Activated B cell treated with CpG ODN at 0.5 μM for 24 hours (primary cell): ENCODE measurements around the gene TH. TPM values are rescaled to one million over a fixed set of nuclear protein-coding genes. Genes with fewer than 3 reads are reported as not detected.

Experiments used
- ATAC-seq: fragments of 200-7000 bp; cut with Tn5 transposase; one replicate; pipeline ENCODE4 v1.10.0; 2021; ENCODE audit warnings: low read depth, mild to moderate bottlenecking, moderate library complexity
- CTCF ChIA-PET: fragments of 350-600 bp; sonication (Branson Sonifier 250); formaldehyde crosslinking; loops from one replicate; lab custom pipeline; 2021; ENCODE audit warnings: antibody characterized with exemption; lab: Charles Lee
- POLR2A ChIA-PET: fragments of 350-600 bp; sonication (Branson Sonifier 250); formaldehyde crosslinking; loops from one replicate; lab custom pipeline; 2021; ENCODE audit warnings: antibody characterized with exemption; lab: Charles Lee
- DNase-seq: peaks from one replicate; pipeline ENCODE4 v3.0.0; 2022
- H3K27ac Mint-ChIP-seq: one replicate; pipeline ENCODE4 v1.8.0; 2020; ENCODE audit warnings: mixed read lengths
- H3K27me3 Mint-ChIP-seq: one replicate; pipeline ENCODE4 v1.8.0; 2021; ENCODE audit warnings: mixed read lengths
- H3K36me3 Mint-ChIP-seq: one replicate; pipeline ENCODE4 v1.8.0; 2021; ENCODE audit warnings: low read depth, mixed read lengths
- H3K4me1 Mint-ChIP-seq: one replicate; pipeline ENCODE4 v1.8.0; 2021; ENCODE audit warnings: mixed read lengths
- H3K4me3 Mint-ChIP-seq: one replicate; pipeline ENCODE4 v1.8.0; 2020; ENCODE audit warnings: mild to moderate bottlenecking, mixed read lengths
- H3K9me3 Mint-ChIP-seq: one replicate; pipeline ENCODE4 v1.8.0; 2020; ENCODE audit warnings: mixed read lengths
- intact Hi-C: fragments of 100-400 bp; cut with micrococcal nuclease; formaldehyde crosslinking; loops from one replicate; pipeline ENCODE4 v1.15.1; 2024
- total RNA-seq: library from RNA; stranded (reverse); gene quantifications from 2 replicates; pipeline ENCODE4 v1.2.3, GENCODE V29; 2022
- TF ChIP-seq, protein P1 (sequence below): fragments of 200-600 bp; IDR thresholded peaks from one replicate; pipeline ENCODE4 v1.8.0; 2022; ENCODE audit warnings: antibody characterized with exemption, mild to moderate bottlenecking

TH gene
- total RNA-seq, 1 donor from 2014 or later: not detected

DNA sequence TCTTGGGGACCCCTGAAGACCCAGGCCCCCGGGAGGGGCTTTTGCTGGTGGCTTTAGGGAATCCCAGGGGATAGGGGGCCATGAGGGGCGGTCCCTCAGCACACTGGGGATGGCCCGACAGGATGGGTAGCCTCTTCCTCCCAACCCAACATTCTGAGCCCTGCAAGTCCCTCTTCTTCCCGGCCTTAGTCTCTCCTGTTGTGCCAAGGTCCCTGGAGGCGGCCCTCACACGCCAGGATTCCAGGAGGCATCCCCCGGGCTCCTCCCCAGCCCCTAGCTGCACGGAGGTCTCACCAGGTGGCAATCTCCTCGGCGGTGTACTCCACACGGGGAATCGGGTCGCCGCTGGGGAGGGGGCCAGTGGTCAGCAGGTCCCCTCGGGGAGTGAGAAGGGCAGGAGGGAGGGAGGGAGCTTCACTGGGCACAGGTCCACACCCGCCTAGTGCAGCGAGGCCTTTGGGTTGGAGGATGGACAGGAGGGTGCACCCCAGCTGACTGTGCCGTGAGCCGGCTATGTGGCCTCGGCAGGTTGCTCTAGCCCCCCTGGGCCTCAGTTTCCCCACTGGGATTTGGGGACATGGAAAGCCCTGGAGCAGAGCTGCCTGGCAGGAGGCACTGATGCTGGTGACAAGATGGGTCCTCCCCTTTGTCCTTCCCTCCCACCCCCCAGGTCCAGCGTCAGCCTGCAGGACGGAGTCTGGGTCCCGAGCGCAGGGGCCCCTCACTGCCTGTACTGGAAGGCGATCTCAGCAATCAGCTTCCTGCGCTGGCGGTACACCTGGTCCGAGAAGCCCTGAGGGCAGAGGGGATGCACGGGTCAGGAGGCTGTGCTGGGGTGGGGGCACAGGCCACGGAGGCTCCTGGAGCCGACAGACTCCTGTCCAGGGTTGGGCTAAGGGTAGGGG is 4.2 kb downstream of the TH start:
- intact Hi-C loops: no loop called here
- no peaks in the 10 kb centered on the region for H3K4me1 Mint-ChIP-seq
- peaks cover 9% of the 10 kb centered on the region for H3K27me3 Mint-ChIP-seq
- H3K36me3 Mint-ChIP-seq: no peaks in the 10 kb centered on the region
- H3K27ac Mint-ChIP-seq: no peak overlapping the region
- H3K4me3 Mint-ChIP-seq: no peak overlapping the region
- no peak for DNase-seq
- H3K9me3 Mint-ChIP-seq: no peaks in the 10 kb centered on the region
- no peak for ATAC-seq
- TF ChIP-seq, protein P1, sequence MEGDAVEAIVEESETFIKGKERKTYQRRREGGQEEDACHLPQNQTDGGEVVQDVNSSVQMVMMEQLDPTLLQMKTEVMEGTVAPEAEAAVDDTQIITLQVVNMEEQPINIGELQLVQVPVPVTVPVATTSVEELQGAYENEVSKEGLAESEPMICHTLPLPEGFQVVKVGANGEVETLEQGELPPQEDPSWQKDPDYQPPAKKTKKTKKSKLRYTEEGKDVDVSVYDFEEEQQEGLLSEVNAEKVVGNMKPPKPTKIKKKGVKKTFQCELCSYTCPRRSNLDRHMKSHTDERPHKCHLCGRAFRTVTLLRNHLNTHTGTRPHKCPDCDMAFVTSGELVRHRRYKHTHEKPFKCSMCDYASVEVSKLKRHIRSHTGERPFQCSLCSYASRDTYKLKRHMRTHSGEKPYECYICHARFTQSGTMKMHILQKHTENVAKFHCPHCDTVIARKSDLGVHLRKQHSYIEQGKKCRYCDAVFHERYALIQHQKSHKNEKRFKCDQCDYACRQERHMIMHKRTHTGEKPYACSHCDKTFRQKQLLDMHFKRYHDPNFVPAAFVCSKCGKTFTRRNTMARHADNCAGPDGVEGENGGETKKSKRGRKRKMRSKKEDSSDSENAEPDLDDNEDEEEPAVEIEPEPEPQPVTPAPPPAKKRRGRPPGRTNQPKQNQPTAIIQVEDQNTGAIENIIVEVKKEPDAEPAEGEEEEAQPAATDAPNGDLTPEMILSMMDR: no peak
- CTCF ChIA-PET: interaction anchor here (1.1 to 2.0 kb wide), 2 partner anchors 253 to 254 kb away, joined by 4 to 8 read pairs; no protein-coding TSS in a partner anchor
- POLR2A ChIA-PET: no interaction called here

DNA sequence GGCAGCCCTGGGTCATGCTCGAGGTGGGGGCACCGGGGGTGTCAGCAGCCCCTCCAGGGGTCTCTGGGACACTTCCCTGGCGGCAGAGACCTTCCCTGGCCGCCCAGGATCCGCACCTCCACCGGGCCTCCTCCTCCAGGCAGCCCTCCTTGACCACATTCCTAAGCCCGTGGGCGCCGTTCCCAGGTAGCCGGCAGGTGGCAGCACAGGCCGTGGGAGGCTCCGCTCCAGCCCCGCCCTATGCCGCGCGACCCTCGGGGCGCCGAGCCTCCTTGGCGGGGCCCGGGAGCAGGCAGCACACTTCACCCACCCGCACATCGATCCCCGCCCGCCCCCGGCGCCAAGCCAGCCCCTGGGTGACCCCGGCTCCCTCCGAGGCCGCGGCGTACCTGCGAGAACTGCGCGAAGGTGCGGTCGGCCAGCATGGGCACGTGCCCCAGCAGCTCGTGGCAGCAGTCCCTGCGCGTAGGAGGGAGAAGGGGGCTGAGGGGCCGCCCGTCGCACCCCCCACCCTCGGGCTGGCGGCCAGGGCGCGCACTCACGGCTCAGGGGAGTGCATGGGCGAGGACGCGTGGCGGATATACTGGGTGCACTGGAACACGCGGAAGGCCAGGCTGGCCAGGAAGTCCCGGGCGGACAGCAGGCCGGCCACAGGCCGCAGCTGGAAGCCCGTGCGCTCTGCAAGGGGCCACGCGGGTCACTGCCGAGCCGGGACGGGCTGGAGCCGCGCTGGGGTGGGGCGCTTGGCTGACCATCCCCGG is 5.3 kb downstream of the TH start:
- DNase-seq (no peak), ATAC-seq (peak; percentile 70)
- ChIA-PET CTCF (interaction anchor here (1.0 to 2.0 kb wide), 2 partner anchors 28 to 255 kb away, joined by 3 to 8 read pairs; no protein-coding TSS in a partner anchor), POLR2A (no interaction called here)
- TF ChIP-seq, protein P1: no peak
- Mint-ChIP-seq H3K9me3 (no peaks in the 10 kb centered on the region), H3K4me1 (no peaks in the 10 kb centered on the region), H3K27ac (no peak overlapping the region), H3K4me3 (no peak overlapping the region), H3K27me3 (peaks cover 9% of the 10 kb centered on the region), H3K36me3 (no peaks in the 10 kb centered on the region)
- intact Hi-C loops: loop anchor here (1.0 kb wide), 1 partner anchor 139 kb away; no protein-coding TSS in a partner anchor

DNA sequence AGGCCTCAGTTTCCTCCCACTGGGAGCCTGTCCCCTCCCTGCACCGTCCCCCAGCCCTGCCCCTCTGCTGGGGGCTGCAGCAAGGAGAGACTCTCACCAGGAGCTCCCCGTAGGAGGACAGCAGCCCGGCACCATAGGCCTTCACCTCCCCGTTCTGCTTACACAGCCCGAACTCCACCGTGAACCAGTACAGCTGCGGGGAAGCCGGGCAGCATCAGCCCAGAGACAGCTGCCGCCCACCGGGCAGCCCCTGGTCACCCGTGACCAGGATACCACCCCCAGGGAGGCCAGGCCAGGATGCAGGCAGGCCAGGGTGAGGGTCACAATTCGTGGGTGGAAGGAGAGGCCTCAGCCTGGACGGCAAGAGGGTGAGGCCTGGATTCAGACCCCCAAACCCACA is 6.0 kb downstream of the TH start:
- CTCF ChIA-PET: interaction anchor here (1.0 to 2.0 kb wide), 2 partner anchors 29 to 255 kb away, joined by 3 to 8 read pairs; no protein-coding TSS in a partner anchor
- DNase-seq (no peak), ATAC-seq (no peak)
- no peak overlapping the region for H3K4me3 Mint-ChIP-seq
- peaks cover 9% of the 10 kb centered on the region for H3K27me3 Mint-ChIP-seq
- intact Hi-C loops: no loop called here
- TF ChIP-seq, protein P1: no peak
- H3K9me3 Mint-ChIP-seq: no peaks in the 10 kb centered on the region
- no peaks in the 10 kb centered on the region for H3K4me1 Mint-ChIP-seq
- H3K27ac Mint-ChIP-seq: no peak overlapping the region
- POLR2A ChIA-PET: no interaction called here
- H3K36me3 Mint-ChIP-seq: no peaks in the 10 kb centered on the region

DNA sequence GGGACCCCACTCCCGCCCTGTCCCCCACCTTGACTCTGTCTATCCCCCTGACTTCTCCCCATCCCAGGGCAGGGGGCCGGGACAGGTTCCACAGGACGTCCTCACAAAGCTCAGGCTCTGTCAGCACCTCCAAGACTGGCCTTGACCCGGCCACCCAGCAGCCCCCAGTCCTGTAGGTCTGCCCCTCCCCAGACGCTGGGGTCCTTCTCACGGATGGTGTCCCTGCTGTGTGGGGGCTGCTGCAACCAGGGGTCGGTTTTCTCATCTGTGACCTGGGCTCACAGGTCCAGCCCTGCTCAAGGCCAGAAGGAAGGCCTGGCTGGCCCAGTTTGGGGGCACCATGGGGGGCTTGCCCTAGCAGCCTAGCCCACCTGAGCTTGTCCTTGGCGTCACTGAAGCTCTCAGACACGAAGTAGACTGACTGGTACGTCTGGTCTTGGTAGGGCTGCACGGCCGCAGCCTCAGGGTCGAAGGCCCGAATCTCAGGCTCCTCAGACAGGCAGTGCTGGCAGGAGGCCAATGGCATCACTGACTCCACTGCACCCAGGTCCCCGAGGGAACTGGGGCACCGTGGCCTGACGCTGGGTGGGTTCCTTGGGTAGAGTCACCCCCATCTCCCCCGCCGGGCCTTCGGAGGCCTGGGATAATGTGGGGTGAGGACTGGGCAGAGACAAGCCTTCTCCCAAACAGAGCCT is 6.6 kb downstream of the TH start:
- intact Hi-C loops: no loop called here
- Mint-ChIP-seq H3K4me3 (no peak overlapping the region), H3K4me1 (no peaks in the 10 kb centered on the region), H3K36me3 (no peaks in the 10 kb centered on the region), H3K27ac (no peak overlapping the region), H3K27me3 (peaks cover 9% of the 10 kb centered on the region), H3K9me3 (no peaks in the 10 kb centered on the region)
- POLR2A ChIA-PET: no interaction called here
- DNase-seq (no peak), ATAC-seq (no peak)
- CTCF ChIA-PET: interaction anchor here (1.0 to 2.0 kb wide), 3 partner anchors 13 to 256 kb away, joined by 3 to 8 read pairs (median 4); no protein-coding TSS in a partner anchor
- TF ChIP-seq, protein P1: no peak
